ENCODE data around the gene MDM2. TPM values are rescaled to one million over a fixed set of nuclear protein-coding genes. Genes with fewer than 3 reads are reported as not detected.
A peak's percentile ranks its signal among the peaks of the same experiment; 100 is the strongest.

MDM2 gene
- total and polyA plus RNA-seq, 2 donors (not counting 1 experiment from before 2014, with no cell fraction given): 6.1 to 78.7 TPM

DNA sequence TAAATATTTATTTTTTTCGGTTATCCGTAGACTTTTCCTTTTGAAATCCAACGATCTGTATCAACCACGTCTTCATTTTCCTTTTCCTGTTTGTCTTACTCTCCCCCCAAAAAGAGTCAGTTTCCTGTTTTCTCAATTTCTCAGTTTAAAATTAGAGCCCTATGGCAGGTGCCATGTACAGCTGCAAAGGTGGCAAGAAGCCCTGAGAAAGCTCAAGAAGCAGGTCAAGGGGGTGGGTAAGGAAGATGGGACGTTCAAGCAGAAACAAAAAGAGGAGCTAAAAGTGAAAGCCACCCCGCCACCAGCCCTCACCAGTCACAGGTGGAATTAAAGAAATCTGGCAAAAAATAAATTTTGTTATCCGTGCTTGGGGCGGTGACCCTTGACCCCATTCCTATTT, 35.3 kb upstream of the MDM2 start:
- Histone ChIP-seq H3K4me2 (replicated peaks; ENCODE audit: low read depth, low read length, poor library complexity, severe bottlenecking) (peak overlapping the region; percentile 55), H3K4me1 (ENCODE audit: control insufficient read depth in 2 of 2, insufficient read depth in 2 of 2, low read length in 2 of 2) (peaks cover 19 to 20% of the 10 kb centered on the region in 2 donors), H3K79me2 (ENCODE audit: control insufficient read depth, insufficient read depth, low read length) (no peaks in the 10 kb centered on the region), H4K20me1 (ENCODE audit: control insufficient read depth, insufficient read depth, low read length, poor library complexity, severe bottlenecking) (no peaks in the 10 kb centered on the region), H2AFZ (ENCODE audit: insufficient read depth, low read depth, low read length, poor library complexity, severe bottlenecking) (peak overlapping the region; percentile 50), H3K9me3 (ENCODE audit: control extremely low read depth in 1 of 3, control insufficient read depth in 2 of 3, insufficient read depth in 1 of 3, low read length in 2 of 3) (no peaks in the 10 kb centered on the region), H3K27me3 (replicated peaks in 1 of 4; ENCODE audit: control extremely low read depth in 1 of 4, control insufficient read depth in 3 of 4, insufficient read depth in 4 of 4, low read length in 3 of 4) (no peaks in the 10 kb centered on the region), H3K27ac (ENCODE audit: low read length in 2 of 2) (peak overlapping the region; percentile 45 to 75), H3K4me3 (ENCODE audit: control extremely low read depth in 1 of 5, extremely low read depth in 1 of 5, insufficient read depth in 1 of 5, low read depth in 2 of 5, low read length in 4 of 5) (peak overlapping the region in 2 of 5 experiments; percentile 22 to 32), H3K9ac (ENCODE audit: low read length) (peak overlapping the region; percentile 30), H3K36me3 (replicated peaks in 1 of 2; ENCODE audit: control extremely low read depth in 1 of 2, control insufficient read depth in 1 of 2, extremely low read depth in 1 of 2, insufficient read depth in 2 of 2, low read length in 1 of 2) (no peaks in the 10 kb centered on the region)
- ATAC-seq (ENCODE audit: low read depth): peak; percentile 66
- Mint-ChIP-seq H3K4me3 (peak overlapping the region; percentile 71), H3K27ac (peak overlapping the region; percentile 85), H3K4me1 (peaks cover 21% of the 10 kb centered on the region), H3K27me3 (no peaks in the 10 kb centered on the region), H3K9me3 (ENCODE audit: insufficient read depth) (no peaks in the 10 kb centered on the region)
- 0% methylated on average over 4 of the region's 8 CpGs for whole genome bisulfite sequencing (ENCODE audit: insufficient coverage)
- CTCF ChIA-PET: interaction anchor here (0.9 to 1.0 kb wide), 3 partner anchors 35 to 412 kb away, joined by 3 to 5 read pairs (median 4); partner anchors contain the start of gene MDM2
- intact Hi-C loops (cut with micrococcal nuclease): no loop called here
- DNase-seq: peak; percentile 35
- TF ChIP-seq EZH2 (IDR thresholded peaks at IDR 0.05; ENCODE audit: borderline replicate concordance, insufficient read depth, low read depth, low read length, poor library complexity, severe bottlenecking): no peak
- TF ChIP-seq, protein P1, sequence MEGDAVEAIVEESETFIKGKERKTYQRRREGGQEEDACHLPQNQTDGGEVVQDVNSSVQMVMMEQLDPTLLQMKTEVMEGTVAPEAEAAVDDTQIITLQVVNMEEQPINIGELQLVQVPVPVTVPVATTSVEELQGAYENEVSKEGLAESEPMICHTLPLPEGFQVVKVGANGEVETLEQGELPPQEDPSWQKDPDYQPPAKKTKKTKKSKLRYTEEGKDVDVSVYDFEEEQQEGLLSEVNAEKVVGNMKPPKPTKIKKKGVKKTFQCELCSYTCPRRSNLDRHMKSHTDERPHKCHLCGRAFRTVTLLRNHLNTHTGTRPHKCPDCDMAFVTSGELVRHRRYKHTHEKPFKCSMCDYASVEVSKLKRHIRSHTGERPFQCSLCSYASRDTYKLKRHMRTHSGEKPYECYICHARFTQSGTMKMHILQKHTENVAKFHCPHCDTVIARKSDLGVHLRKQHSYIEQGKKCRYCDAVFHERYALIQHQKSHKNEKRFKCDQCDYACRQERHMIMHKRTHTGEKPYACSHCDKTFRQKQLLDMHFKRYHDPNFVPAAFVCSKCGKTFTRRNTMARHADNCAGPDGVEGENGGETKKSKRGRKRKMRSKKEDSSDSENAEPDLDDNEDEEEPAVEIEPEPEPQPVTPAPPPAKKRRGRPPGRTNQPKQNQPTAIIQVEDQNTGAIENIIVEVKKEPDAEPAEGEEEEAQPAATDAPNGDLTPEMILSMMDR (IDR thresholded peaks at IDR 0.05): no peak
- POLR2A ChIA-PET: no interaction called here

DNA sequence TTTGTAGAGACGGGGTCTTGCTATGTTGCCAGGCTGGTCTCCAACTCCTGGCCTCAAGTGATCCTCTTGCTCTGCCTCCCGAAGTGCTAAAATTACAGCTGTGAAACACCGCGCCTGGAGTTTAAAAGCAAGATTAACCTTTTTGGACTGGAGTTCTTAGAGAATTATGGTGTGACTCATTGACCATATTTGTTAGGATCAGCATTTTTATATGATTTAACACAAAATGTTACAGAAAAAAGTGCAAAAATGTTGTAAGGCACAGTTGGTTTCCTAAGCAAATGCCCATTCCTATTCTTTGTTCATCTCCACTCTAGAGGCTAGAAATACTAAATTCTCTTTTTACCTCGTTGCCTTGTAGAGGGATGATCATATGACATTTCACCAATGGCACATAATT, 34.4 kb upstream of the MDM2 start:
- H3K79me2 ChIP-seq (ENCODE audit: control insufficient read depth, insufficient read depth, low read length): no peaks in the 10 kb centered on the region
- H3K27me3 ChIP-seq (replicated peaks in 1 of 4; ENCODE audit: control extremely low read depth in 1 of 4, control insufficient read depth in 3 of 4, insufficient read depth in 4 of 4, low read length in 3 of 4): no peaks in the 10 kb centered on the region
- ChIA-PET CTCF (no interaction called here), POLR2A (no interaction called here)
- H2AFZ ChIP-seq (ENCODE audit: insufficient read depth, low read depth, low read length, poor library complexity, severe bottlenecking): no peak overlapping the region
- H3K4me1 ChIP-seq (ENCODE audit: control insufficient read depth in 2 of 2, insufficient read depth in 2 of 2, low read length in 2 of 2): peaks cover 19 to 20% of the 10 kb centered on the region in 2 donors
- Mint-ChIP-seq H3K4me3 (no peak overlapping the region), H3K4me1 (peaks cover 21% of the 10 kb centered on the region), H3K27me3 (no peaks in the 10 kb centered on the region), H3K9me3 (ENCODE audit: insufficient read depth) (no peaks in the 10 kb centered on the region), H3K27ac (peak overlapping the region; percentile 85)
- WGBS (ENCODE audit: insufficient coverage): 80% methylated on average over 1 of the region's 5 CpGs
- ATAC-seq (ENCODE audit: low read depth): no peak
- no peaks in the 10 kb centered on the region for H3K36me3 ChIP-seq (replicated peaks in 1 of 2; ENCODE audit: control extremely low read depth in 1 of 2, control insufficient read depth in 1 of 2, extremely low read depth in 1 of 2, insufficient read depth in 2 of 2, low read length in 1 of 2)
- H3K4me3 ChIP-seq (ENCODE audit: control extremely low read depth in 1 of 5, extremely low read depth in 1 of 5, insufficient read depth in 1 of 5, low read depth in 2 of 5, low read length in 4 of 5): no peak overlapping the region
- no peaks in the 10 kb centered on the region for H3K9me3 ChIP-seq (ENCODE audit: control extremely low read depth in 1 of 3, control insufficient read depth in 2 of 3, insufficient read depth in 1 of 3, low read length in 2 of 3)
- intact Hi-C loops (cut with micrococcal nuclease): no loop called here
- peak overlapping the region; percentile 55 for H3K4me2 ChIP-seq (replicated peaks; ENCODE audit: low read depth, low read length, poor library complexity, severe bottlenecking)
- DNase-seq: no peak
- TF ChIP-seq EZH2 (IDR thresholded peaks at IDR 0.05; ENCODE audit: borderline replicate concordance, insufficient read depth, low read depth, low read length, poor library complexity, severe bottlenecking): no peak
- TF ChIP-seq, protein P1 (IDR thresholded peaks at IDR 0.05): no peak
- H3K9ac ChIP-seq (ENCODE audit: low read length): no peak overlapping the region
- peak overlapping the region; percentile 9 to 75 for H3K27ac ChIP-seq (ENCODE audit: low read length in 2 of 2)
- no peaks in the 10 kb centered on the region for H4K20me1 ChIP-seq (ENCODE audit: control insufficient read depth, insufficient read depth, low read length, poor library complexity, severe bottlenecking)
